ENCODE data around the gene PRKCZ.

DNA sequence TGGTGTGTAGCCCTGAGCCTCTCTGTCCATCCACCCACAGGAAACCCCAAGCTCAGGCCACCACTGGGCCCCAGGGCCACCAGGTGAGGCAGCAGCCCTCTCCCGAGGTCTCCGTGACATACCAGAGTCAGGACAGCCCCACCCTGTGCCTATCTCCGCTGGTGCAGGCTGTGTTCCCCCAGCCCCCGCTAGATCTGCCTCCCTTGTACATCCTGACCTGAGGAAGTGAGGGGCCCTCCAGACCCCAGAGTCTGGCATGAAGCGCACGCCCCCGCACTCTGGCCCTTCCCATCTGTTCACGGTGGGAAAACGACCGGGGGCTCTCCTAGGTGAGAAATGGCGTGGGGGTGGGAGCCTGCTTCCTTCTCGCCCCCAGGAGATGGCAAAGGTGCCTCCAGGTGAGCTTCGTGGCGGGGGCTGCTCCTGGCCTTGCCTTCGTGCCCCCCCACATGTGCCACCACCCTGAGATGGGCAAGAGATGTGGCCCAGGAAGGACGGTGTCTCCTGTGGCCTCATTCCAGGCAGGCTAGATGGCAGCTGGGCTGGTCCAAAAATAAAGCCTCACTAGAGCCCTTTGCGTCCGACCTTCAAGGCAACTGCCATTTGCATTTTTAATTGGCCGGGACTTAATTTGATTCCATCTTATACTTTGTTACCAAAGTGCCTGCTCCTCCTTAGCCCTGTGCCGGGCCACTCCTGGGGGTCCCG is 28.0 kb upstream of the PRKCZ start:
- TF ChIP-seq, protein P1, sequence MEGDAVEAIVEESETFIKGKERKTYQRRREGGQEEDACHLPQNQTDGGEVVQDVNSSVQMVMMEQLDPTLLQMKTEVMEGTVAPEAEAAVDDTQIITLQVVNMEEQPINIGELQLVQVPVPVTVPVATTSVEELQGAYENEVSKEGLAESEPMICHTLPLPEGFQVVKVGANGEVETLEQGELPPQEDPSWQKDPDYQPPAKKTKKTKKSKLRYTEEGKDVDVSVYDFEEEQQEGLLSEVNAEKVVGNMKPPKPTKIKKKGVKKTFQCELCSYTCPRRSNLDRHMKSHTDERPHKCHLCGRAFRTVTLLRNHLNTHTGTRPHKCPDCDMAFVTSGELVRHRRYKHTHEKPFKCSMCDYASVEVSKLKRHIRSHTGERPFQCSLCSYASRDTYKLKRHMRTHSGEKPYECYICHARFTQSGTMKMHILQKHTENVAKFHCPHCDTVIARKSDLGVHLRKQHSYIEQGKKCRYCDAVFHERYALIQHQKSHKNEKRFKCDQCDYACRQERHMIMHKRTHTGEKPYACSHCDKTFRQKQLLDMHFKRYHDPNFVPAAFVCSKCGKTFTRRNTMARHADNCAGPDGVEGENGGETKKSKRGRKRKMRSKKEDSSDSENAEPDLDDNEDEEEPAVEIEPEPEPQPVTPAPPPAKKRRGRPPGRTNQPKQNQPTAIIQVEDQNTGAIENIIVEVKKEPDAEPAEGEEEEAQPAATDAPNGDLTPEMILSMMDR (IDR thresholded peaks at IDR 0.05), result no peak
- no peak for TF ChIP-seq POLR2A (IDR thresholded peaks at IDR 0.05)

All from heart left ventricle (tissue), 13 donors.